HUES6 (cell line): ENCODE results near the gene FRMD4A.

Source experiments
- H3K27ac ChIP-seq: 2 replicates; pipeline ENCODE4 v1.7.0; 2013; ENCODE audit warnings: low read depth, mild to moderate bottlenecking, low read length, inconsistent platforms
- H3K27me3 ChIP-seq: 2 replicates; pipeline ENCODE4 v1.6.1; 2013; ENCODE audit warnings: low read length; ENCODE audit not compliant: control insufficient read depth, insufficient read depth
- H3K36me3 ChIP-seq: 2 replicates; pipeline ENCODE4 v1.6.1; 2013; ENCODE audit warnings: low read length; ENCODE audit not compliant: control insufficient read depth, insufficient read depth
- H3K4me1 ChIP-seq: 2 replicates; pipeline ENCODE4 v1.6.1; 2013; ENCODE audit warnings: low read length; ENCODE audit not compliant: control insufficient read depth, insufficient read depth
- H3K4me3 ChIP-seq: 2 replicates; pipeline ENCODE4 v1.5.1; 2013; ENCODE audit warnings: low read depth, low read length
- H3K9ac ChIP-seq: one replicate; pipeline ENCODE4 v1.6.1; 2013; ENCODE audit warnings: mild to moderate bottlenecking, low read length
- H3K9me3 ChIP-seq: 2 replicates; pipeline ENCODE4 v1.6.1; 2013; ENCODE audit warnings: low read depth, low read length; ENCODE audit not compliant: control insufficient read depth, insufficient read depth

The FRMD4A gene

DNA sequence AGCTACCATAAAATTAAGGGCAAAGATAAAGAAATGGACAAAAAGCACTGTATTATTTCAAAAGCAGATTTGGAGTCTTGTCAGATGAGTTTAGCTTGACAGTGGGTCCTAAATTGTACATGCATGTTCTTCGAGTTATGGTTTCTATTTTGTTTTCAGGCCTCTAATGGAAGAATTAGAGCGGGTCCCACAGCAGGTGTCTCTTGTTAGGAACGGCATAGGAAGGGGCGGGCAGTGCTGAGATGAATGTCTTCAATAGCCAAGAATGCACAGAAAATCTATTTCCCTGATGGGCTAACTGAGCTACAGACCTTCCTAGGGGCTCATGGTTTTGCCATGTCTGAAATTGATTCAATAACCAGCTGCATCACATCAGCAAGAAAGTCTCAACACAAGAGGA is 304.4 kb downstream of the FRMD4A start:
- H3K27ac ChIP-seq, result no peak overlapping the region
- H3K4me3 ChIP-seq, result no peak overlapping the region
- H3K9me3 ChIP-seq, result no peaks in the 10 kb centered on the region
- no peaks in the 10 kb centered on the region for H3K36me3 ChIP-seq
- H3K27me3 ChIP-seq, result peaks cover 2% of the 10 kb centered on the region; the same call in 1 of the 2 replicates
- H3K9ac ChIP-seq, result no peak overlapping the region
- H3K4me1 ChIP-seq, result peaks cover 5% of the 10 kb centered on the region; the same call in 1 of the 2 replicates

DNA sequence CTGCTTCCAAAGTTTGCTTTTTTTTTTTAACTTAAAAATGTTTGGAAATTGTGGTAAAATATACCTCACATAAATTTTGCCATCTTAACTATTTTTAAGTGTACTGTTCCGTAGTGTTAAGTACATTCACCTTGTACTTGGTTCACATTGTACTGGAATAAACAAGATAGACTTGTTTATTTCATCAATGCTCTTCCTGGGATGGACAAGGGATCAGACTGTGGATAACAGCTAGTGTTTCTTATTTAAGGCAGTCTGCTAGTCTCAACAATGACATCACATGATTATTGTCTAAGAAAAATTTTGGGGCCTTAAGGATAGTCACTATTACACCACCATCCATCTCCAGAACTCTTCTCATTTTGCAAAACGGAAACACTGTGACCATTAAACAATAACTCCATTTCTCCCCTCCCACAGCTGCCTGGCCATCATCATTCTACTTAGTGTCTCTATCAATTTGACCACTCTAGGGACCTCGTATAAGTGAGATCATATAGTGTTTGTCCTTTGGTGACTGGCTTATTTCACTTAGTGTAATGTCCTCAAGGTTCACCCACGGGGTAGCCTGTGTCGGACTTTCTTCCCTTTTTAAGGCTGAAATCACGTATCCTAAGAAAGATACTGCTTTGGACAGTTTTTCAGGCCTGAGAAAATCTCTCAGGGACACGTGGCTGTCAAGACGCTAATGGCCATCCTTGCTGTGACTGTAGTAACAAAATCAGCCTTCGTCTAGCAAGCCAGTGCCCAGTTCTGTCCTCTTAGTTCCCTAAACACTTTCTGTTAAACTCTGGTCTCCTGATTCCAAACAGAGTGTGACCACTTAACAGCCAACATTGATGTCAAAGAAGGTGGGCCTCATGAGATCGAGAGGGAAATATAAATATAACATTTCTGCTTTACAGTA is 305.2 kb downstream of the FRMD4A start:
- H3K27me3 ChIP-seq, result peaks cover 2% of the 10 kb centered on the region; the same call in 1 of the 2 replicates
- H3K27ac ChIP-seq, result no peak overlapping the region
- H3K36me3 ChIP-seq, result no peaks in the 10 kb centered on the region
- no peak overlapping the region for H3K9ac ChIP-seq
- no peaks in the 10 kb centered on the region for H3K9me3 ChIP-seq
- H3K4me1 ChIP-seq, result peaks cover 5% of the 10 kb centered on the region; the same call in 1 of the 2 replicates
- H3K4me3 ChIP-seq, result no peak overlapping the region

DNA sequence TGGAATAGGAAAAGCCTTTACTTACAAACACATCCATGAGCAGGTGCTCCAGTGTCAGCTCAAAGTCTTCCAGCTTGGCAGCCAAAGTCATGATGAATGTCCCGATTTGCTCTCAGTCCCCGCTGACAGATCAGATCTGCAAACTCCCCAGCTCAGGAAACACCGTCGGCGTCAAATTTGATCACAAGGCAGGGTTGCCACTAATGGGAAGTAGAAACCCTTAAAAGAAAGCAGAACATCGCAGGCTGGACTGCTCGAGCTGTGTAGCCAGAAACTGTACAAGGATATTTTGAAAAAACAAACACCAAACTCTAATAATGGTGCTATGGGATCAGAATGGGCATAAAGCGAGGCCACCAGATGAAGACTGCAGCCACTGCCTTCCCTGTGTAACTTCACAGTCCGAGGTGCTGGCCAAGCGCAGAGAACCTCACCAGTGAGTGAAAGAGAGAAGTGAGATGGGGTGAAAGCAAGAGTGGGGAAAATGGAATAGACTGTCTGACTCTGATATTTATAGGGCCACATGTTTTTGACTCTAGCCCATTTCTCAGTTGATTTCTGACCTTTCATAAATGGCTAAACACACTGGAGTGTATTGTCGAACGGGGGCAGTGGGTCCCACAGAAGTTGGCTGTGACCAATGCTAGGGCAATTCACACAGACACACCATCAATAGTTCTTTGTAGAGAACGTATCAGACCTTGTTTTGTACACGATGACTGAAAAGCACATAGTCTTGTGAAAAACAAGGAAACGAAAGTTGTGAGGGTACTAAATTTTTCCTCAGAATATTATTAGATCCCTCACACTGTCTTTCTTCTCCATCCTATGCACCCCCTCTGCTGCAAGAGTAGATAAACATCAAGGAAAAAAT is 306.2 kb downstream of the FRMD4A start:
- no peak overlapping the region for H3K9ac ChIP-seq

GRCh38 chr10:14023673-14024328 is 306.9 kb downstream of the FRMD4A start:
- no peak overlapping the region for H3K27ac ChIP-seq

More for the DNA sequence above, 306.2 kb downstream of the FRMD4A start:
- Histone ChIP-seq H3K4me3 (no peak overlapping the region), H3K27ac (no peak overlapping the region), H3K36me3 (no peaks in the 10 kb centered on the region), H3K27me3 (peaks cover 2% of the 10 kb centered on the region; the same call in 1 of the 2 replicates), H3K9me3 (no peaks in the 10 kb centered on the region), H3K4me1 (peaks cover 5% of the 10 kb centered on the region; the same call in 1 of the 2 replicates)

DNA sequence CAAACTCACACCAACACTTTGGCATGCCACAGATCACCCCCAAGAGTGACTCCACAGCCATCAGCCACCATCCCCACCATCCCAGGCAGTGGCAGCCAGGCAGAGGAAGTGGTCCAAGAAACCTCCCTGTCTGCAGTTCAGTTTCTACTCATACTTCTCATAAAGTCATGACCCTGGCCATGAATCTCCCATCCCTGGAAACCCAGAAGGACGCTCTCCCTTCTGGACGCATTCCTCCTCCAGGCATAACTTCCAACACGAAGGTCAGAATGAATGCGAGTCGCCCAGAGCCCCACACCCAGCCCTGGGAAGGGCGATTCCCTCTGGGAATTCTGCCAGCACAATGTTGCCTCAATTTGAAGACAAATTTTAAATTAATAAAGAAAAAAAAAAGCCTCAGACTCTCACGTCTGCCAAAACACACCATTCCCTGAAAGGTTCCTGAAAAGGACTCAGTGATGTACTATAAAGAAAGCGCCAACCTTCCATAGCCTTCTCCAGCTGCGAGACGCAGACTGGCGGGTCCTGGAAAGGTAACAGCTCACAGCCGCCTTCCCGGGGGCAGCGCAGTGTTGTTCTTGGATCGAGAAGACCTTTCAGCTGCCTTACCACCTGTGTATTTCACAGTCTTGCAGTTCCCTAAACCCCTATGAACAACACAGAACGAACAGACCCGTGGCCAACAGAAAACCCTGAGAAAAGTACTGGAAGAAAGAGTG is 307.6 kb downstream of the FRMD4A start:
- no peak overlapping the region for H3K4me3 ChIP-seq
- no peaks in the 10 kb centered on the region for H3K36me3 ChIP-seq
- peaks cover 5% of the 10 kb centered on the region; the same call in 1 of the 2 replicates for H3K4me1 ChIP-seq
- H3K27me3 ChIP-seq, result peaks cover 2% of the 10 kb centered on the region; the same call in 1 of the 2 replicates
- H3K9me3 ChIP-seq, result 0 out of 2 replicates have a peak, but pooled peaks cover 2% of the 10 kb centered on the region
- no peak overlapping the region for H3K9ac ChIP-seq
- H3K27ac ChIP-seq, result no peak overlapping the region

More at GRCh38 chr10:14023673-14024328, 306.9 kb downstream of the FRMD4A start:
- Histone ChIP-seq H3K36me3 (no peaks in the 10 kb centered on the region), H3K4me1 (peaks cover 5% of the 10 kb centered on the region; the same call in 1 of the 2 replicates), H3K4me3 (no peak overlapping the region), H3K9ac (no peak overlapping the region), H3K9me3 (no peaks in the 10 kb centered on the region), H3K27me3 (peaks cover 2% of the 10 kb centered on the region; the same call in 1 of the 2 replicates)

GRCh38 chr10:14022052-14022451 is 308.7 kb downstream of the FRMD4A start:
- Histone ChIP-seq H3K4me3 (no peak overlapping the region), H3K27me3 (peaks cover 2% of the 10 kb centered on the region; the same call in 1 of the 2 replicates), H3K36me3 (no peaks in the 10 kb centered on the region), H3K4me1 (peaks cover 5% of the 10 kb centered on the region; the same call in 1 of the 2 replicates), H3K9me3 (0 out of 2 replicates have a peak, but pooled peaks cover 2% of the 10 kb centered on the region), H3K9ac (no peak overlapping the region), H3K27ac (no peak overlapping the region)

DNA sequence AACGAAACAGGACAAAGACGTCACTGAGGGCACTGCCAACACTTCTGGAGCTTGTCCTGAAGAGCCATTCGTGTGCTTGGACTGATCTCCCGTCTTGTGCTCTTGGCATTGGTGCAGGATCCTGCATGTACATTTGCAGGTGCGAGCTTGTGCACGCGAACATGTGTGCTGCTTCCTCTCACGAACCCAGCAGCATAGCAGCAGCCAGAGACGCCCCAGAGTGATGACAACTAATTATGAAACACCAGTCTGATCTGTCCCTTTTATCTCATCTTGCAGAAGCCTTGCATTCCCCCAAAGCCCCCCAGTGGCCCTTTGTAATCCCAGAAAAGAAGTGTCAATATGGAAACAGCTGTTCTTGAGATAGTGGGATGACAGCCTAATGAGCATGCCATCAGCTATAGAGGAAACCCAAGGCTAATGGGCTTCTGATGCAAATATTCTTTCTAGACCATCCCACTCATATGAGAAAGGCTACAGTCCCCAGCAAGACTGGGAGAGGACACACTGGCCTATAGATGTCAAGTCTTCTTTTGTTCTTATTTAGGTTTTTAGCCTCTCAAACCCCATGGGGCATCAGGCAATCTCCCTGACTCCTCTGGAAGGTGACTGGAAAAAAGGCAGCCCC is 310.6 kb downstream of the FRMD4A start:
- H3K4me1 ChIP-seq, result peaks cover 5% of the 10 kb centered on the region; the same call in 1 of the 2 replicates
- 0 out of 2 replicates have a peak, but pooled peaks cover 2% of the 10 kb centered on the region for H3K9me3 ChIP-seq
- no peaks in the 10 kb centered on the region for H3K36me3 ChIP-seq
- no peak overlapping the region for H3K4me3 ChIP-seq
- peaks cover 2% of the 10 kb centered on the region; the same call in 1 of the 2 replicates for H3K27me3 ChIP-seq
- no peak overlapping the region for H3K27ac ChIP-seq
- no peak overlapping the region for H3K9ac ChIP-seq

GRCh38 chr10:14017467-14017866 is 313.3 kb downstream of the FRMD4A start:
- Histone ChIP-seq H3K36me3 (no peaks in the 10 kb centered on the region), H3K4me1 (no peaks in the 10 kb centered on the region; the same call in 1 of the 2 replicates), H3K9me3 (0 out of 2 replicates have a peak, but pooled peaks cover 2% of the 10 kb centered on the region), H3K27me3 (peaks cover 1% of the 10 kb centered on the region; the same call in 1 of the 2 replicates), H3K27ac (no peak overlapping the region), H3K4me3 (no peak overlapping the region), H3K9ac (no peak overlapping the region)

DNA sequence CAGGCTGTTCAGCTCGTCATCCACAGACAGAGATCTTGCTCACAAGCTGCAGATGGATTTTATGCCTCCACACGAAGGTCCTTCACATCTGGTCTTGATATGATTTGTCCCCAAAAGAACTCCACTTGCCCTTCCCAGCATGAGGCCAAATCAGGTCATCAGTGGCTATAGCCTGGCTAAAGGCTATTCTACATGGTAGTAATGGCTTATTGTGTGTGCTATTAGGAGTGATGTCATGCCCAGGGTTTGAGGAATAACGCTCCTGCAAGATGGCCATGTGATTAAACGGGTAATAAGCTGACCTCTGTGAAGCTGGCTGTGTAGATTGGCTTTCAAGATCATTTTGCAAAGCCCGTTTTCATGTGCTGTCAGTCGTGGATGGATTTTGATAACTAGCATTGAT is 313.8 kb downstream of the FRMD4A start:
- Histone ChIP-seq H3K36me3 (no peaks in the 10 kb centered on the region), H3K9ac (no peak overlapping the region), H3K27ac (no peak overlapping the region), H3K4me1 (no peaks in the 10 kb centered on the region; the same call in 1 of the 2 replicates), H3K9me3 (0 out of 2 replicates have a peak, but pooled peaks cover 2% of the 10 kb centered on the region), H3K4me3 (no peak overlapping the region), H3K27me3 (no peaks in the 10 kb centered on the region)
